ENCODE measurements around the gene NTRK3.

NTRK3 gene

GRCh38 chr15:87871258-87871681 lies 385.3 kb downstream of the NTRK3 start:
- Histone ChIP-seq H3K27ac (ENCODE audit: low read length) (no peak overlapping the region), H3K4me3 (ENCODE audit: low read depth in 1 of 2, low read length in 2 of 2) (no peak overlapping the region), H3K9me3 (ENCODE audit: control insufficient read depth in 1 of 2, low read length in 2 of 2) (no peaks in the 10 kb centered on the region), H3K27me3 (ENCODE audit: low read depth, low read length) (no peaks in the 10 kb centered on the region), H3K4me1 (ENCODE audit: control insufficient read depth in 1 of 2, insufficient read depth in 2 of 2, low read length in 2 of 2) (no peaks in the 10 kb centered on the region), H3K36me3 (ENCODE audit: control insufficient read depth in 1 of 2, insufficient read depth in 2 of 2, low read length in 2 of 2) (no peaks in the 10 kb centered on the region)

GRCh38 chr15:87866961-87867360 lies 389.6 kb downstream of the NTRK3 start:
- Histone ChIP-seq H3K27me3 (ENCODE audit: low read depth, low read length) (no peaks in the 10 kb centered on the region), H3K36me3 (ENCODE audit: control insufficient read depth in 1 of 2, insufficient read depth in 2 of 2, low read length in 2 of 2) (no peaks in the 10 kb centered on the region), H3K4me3 (ENCODE audit: low read depth in 1 of 2, low read length in 2 of 2) (no peak overlapping the region), H3K4me1 (ENCODE audit: control insufficient read depth in 1 of 2, insufficient read depth in 2 of 2, low read length in 2 of 2) (no peaks in the 10 kb centered on the region), H3K9me3 (ENCODE audit: control insufficient read depth in 1 of 2, low read length in 2 of 2) (no peaks in the 10 kb centered on the region), H3K27ac (ENCODE audit: low read length) (no peak overlapping the region)

- Histone ChIP-seq H3K27me3 (ENCODE audit: low read depth, low read length) (no peaks in the 10 kb centered on the region), H3K4me1 (ENCODE audit: control insufficient read depth in 1 of 2, insufficient read depth in 2 of 2, low read length in 2 of 2) (no peaks in the 10 kb centered on the region), H3K4me3 (ENCODE audit: low read depth in 1 of 2, low read length in 2 of 2) (no peak overlapping the region), H3K27ac (ENCODE audit: low read length) (no peak overlapping the region), H3K9me3 (ENCODE audit: control insufficient read depth in 1 of 2, low read length in 2 of 2) (no peaks in the 10 kb centered on the region), H3K36me3 (ENCODE audit: control insufficient read depth in 1 of 2, insufficient read depth in 2 of 2, low read length in 2 of 2) (no peaks in the 10 kb centered on the region)
These were observed 393.4 kb downstream of the NTRK3 start for GRCh38 chr15:87863152-87863551.

- no peak overlapping the region for H3K4me3 ChIP-seq (ENCODE audit: low read depth in 1 of 2, low read length in 2 of 2)
- H3K9me3 ChIP-seq (ENCODE audit: control insufficient read depth in 1 of 2, low read length in 2 of 2) = no peaks in the 10 kb centered on the region
- H3K36me3 ChIP-seq (ENCODE audit: control insufficient read depth in 1 of 2, insufficient read depth in 2 of 2, low read length in 2 of 2) = no peaks in the 10 kb centered on the region
- H3K4me1 ChIP-seq (ENCODE audit: control insufficient read depth in 1 of 2, insufficient read depth in 2 of 2, low read length in 2 of 2) = no peaks in the 10 kb centered on the region
- H3K27ac ChIP-seq (ENCODE audit: low read length) = no peak overlapping the region
- H3K27me3 ChIP-seq (ENCODE audit: low read depth, low read length) = no peaks in the 10 kb centered on the region
These were observed 395.8 kb downstream of the NTRK3 start for GRCh38 chr15:87860743-87861142.

GRCh38 chr15:87858651-87859050 lies 397.9 kb downstream of the NTRK3 start:
- Histone ChIP-seq H3K9me3 (ENCODE audit: control insufficient read depth in 1 of 2, low read length in 2 of 2) (no peaks in the 10 kb centered on the region), H3K36me3 (ENCODE audit: control insufficient read depth in 1 of 2, insufficient read depth in 2 of 2, low read length in 2 of 2) (no peaks in the 10 kb centered on the region), H3K27me3 (ENCODE audit: low read depth, low read length) (no peaks in the 10 kb centered on the region), H3K4me1 (ENCODE audit: control insufficient read depth in 1 of 2, insufficient read depth in 2 of 2, low read length in 2 of 2) (no peaks in the 10 kb centered on the region), H3K4me3 (ENCODE audit: low read depth in 1 of 2, low read length in 2 of 2) (no peak overlapping the region), H3K27ac (ENCODE audit: low read length) (no peak overlapping the region)

GRCh38 chr15:87851497-87851896 lies 405.0 kb downstream of the NTRK3 start:
- Histone ChIP-seq H3K4me3 (ENCODE audit: low read depth in 1 of 2, low read length in 2 of 2) (no peak overlapping the region), H3K4me1 (ENCODE audit: control insufficient read depth in 1 of 2, insufficient read depth in 2 of 2, low read length in 2 of 2) (no peaks in the 10 kb centered on the region), H3K27me3 (ENCODE audit: low read depth, low read length) (no peaks in the 10 kb centered on the region), H3K9me3 (ENCODE audit: control insufficient read depth in 1 of 2, low read length in 2 of 2) (no peaks in the 10 kb centered on the region), H3K36me3 (ENCODE audit: control insufficient read depth in 1 of 2, insufficient read depth in 2 of 2, low read length in 2 of 2) (no peaks in the 10 kb centered on the region), H3K27ac (ENCODE audit: low read length) (no peak overlapping the region)

- Histone ChIP-seq H3K27ac (ENCODE audit: low read length) (no peak overlapping the region), H3K4me3 (ENCODE audit: low read depth in 1 of 2, low read length in 2 of 2) (no peak overlapping the region), H3K27me3 (ENCODE audit: low read depth, low read length) (no peaks in the 10 kb centered on the region), H3K36me3 (ENCODE audit: control insufficient read depth in 1 of 2, insufficient read depth in 2 of 2, low read length in 2 of 2) (no peaks in the 10 kb centered on the region), H3K9me3 (ENCODE audit: control insufficient read depth in 1 of 2, low read length in 2 of 2) (no peaks in the 10 kb centered on the region), H3K4me1 (ENCODE audit: control insufficient read depth in 1 of 2, insufficient read depth in 2 of 2, low read length in 2 of 2) (no peaks in the 10 kb centered on the region)
These were observed 405.6 kb downstream of the NTRK3 start for GRCh38 chr15:87850916-87851315.

- Histone ChIP-seq H3K4me1 (ENCODE audit: control insufficient read depth in 1 of 2, insufficient read depth in 2 of 2, low read length in 2 of 2) (no peaks in the 10 kb centered on the region), H3K4me3 (ENCODE audit: low read depth in 1 of 2, low read length in 2 of 2) (no peak overlapping the region), H3K27me3 (ENCODE audit: low read depth, low read length) (no peaks in the 10 kb centered on the region)
These were observed 407.4 kb downstream of the NTRK3 start for GRCh38 chr15:87849181-87849580.

GRCh38 chr15:87848012-87848411 lies 408.5 kb downstream of the NTRK3 start:
- Histone ChIP-seq H3K9me3 (ENCODE audit: control insufficient read depth in 1 of 2, low read length in 2 of 2) (no peaks in the 10 kb centered on the region), H3K36me3 (ENCODE audit: control insufficient read depth in 1 of 2, insufficient read depth in 2 of 2, low read length in 2 of 2) (no peaks in the 10 kb centered on the region), H3K27me3 (ENCODE audit: low read depth, low read length) (no peaks in the 10 kb centered on the region), H3K27ac (ENCODE audit: low read length) (no peak overlapping the region), H3K4me3 (ENCODE audit: low read depth in 1 of 2, low read length in 2 of 2) (no peak overlapping the region), H3K4me1 (ENCODE audit: control insufficient read depth in 1 of 2, insufficient read depth in 2 of 2, low read length in 2 of 2) (no peaks in the 10 kb centered on the region)

More at GRCh38 chr15:87849181-87849580, 407.4 kb downstream of the NTRK3 start:
- H3K27ac ChIP-seq (ENCODE audit: low read length) = no peak overlapping the region
- no peaks in the 10 kb centered on the region for H3K9me3 ChIP-seq (ENCODE audit: control insufficient read depth in 1 of 2, low read length in 2 of 2)
- H3K36me3 ChIP-seq (ENCODE audit: control insufficient read depth in 1 of 2, insufficient read depth in 2 of 2, low read length in 2 of 2) = no peaks in the 10 kb centered on the region

- H3K27me3 ChIP-seq (ENCODE audit: low read depth, low read length) = no peaks in the 10 kb centered on the region
- no peaks in the 10 kb centered on the region for H3K4me1 ChIP-seq (ENCODE audit: control insufficient read depth in 1 of 2, insufficient read depth in 2 of 2, low read length in 2 of 2)
- H3K4me3 ChIP-seq (ENCODE audit: low read depth in 1 of 2, low read length in 2 of 2) = no peak overlapping the region
- no peaks in the 10 kb centered on the region for H3K9me3 ChIP-seq (ENCODE audit: control insufficient read depth in 1 of 2, low read length in 2 of 2)
- no peak overlapping the region for H3K27ac ChIP-seq (ENCODE audit: low read length)
- no peaks in the 10 kb centered on the region for H3K36me3 ChIP-seq (ENCODE audit: control insufficient read depth in 1 of 2, insufficient read depth in 2 of 2, low read length in 2 of 2)
These were observed 409.8 kb downstream of the NTRK3 start for GRCh38 chr15:87846746-87847145.

GRCh38 chr15:87843312-87843711 lies 413.2 kb downstream of the NTRK3 start:
- Histone ChIP-seq H3K27me3 (ENCODE audit: low read depth, low read length) (no peaks in the 10 kb centered on the region), H3K36me3 (ENCODE audit: control insufficient read depth in 1 of 2, insufficient read depth in 2 of 2, low read length in 2 of 2) (no peaks in the 10 kb centered on the region), H3K27ac (ENCODE audit: low read length) (no peak overlapping the region), H3K9me3 (ENCODE audit: control insufficient read depth in 1 of 2, low read length in 2 of 2) (no peaks in the 10 kb centered on the region), H3K4me3 (ENCODE audit: low read depth in 1 of 2, low read length in 2 of 2) (no peak overlapping the region), H3K4me1 (ENCODE audit: control insufficient read depth in 1 of 2, insufficient read depth in 2 of 2, low read length in 2 of 2) (no peaks in the 10 kb centered on the region)

GRCh38 chr15:87841426-87841998 lies 415.0 kb downstream of the NTRK3 start:
- H3K4me3 ChIP-seq (ENCODE audit: low read depth in 1 of 2, low read length in 2 of 2) = no peak overlapping the region
- no peak overlapping the region for H3K27ac ChIP-seq (ENCODE audit: low read length)
- no peaks in the 10 kb centered on the region for H3K9me3 ChIP-seq (ENCODE audit: control insufficient read depth in 1 of 2, low read length in 2 of 2)
- no peaks in the 10 kb centered on the region for H3K27me3 ChIP-seq (ENCODE audit: low read depth, low read length)
- no peaks in the 10 kb centered on the region for H3K4me1 ChIP-seq (ENCODE audit: control insufficient read depth in 1 of 2, insufficient read depth in 2 of 2, low read length in 2 of 2)
- H3K36me3 ChIP-seq (ENCODE audit: control insufficient read depth in 1 of 2, insufficient read depth in 2 of 2, low read length in 2 of 2) = no peaks in the 10 kb centered on the region
